ENCODE data around the gene ATXN1. TPM values are rescaled to one million over a fixed set of nuclear protein-coding genes. Genes with fewer than 3 reads are reported as not detected.

Gene ATXN1
- total RNA-seq, 1 experiment from 2014 or later: 25.6 TPM

- intact Hi-C loops (cut with micrococcal nuclease; ENCODE audit: unreplicated experiment): no loop called here
Observed at GRCh38 chr6:16279243-16279642, 482.0 kb downstream of the ATXN1 start.

GRCh38 chr6:16278750-16279149 lies 482.5 kb downstream of the ATXN1 start:
- H3K27ac ChIP-seq (ENCODE audit: low read depth, low read length, poor library complexity, severe bottlenecking): no peak overlapping the region
- intact Hi-C loops (cut with micrococcal nuclease; ENCODE audit: unreplicated experiment): no loop called here
- H3K4me1 ChIP-seq (ENCODE audit: insufficient read depth, low read length, poor library complexity, severe bottlenecking): peaks cover 8% of the 10 kb centered on the region
- H3K4me3 ChIP-seq (ENCODE audit: low read depth, low read length, poor library complexity, severe bottlenecking): no peak overlapping the region
- DNase-seq (ENCODE audit: low spot score): no peak
- BruUV-seq (replicated peaks): no TSS peak
- no peaks in the 10 kb centered on the region for H3K9me3 ChIP-seq (ENCODE audit: low read depth, low read length, poor library complexity, severe bottlenecking)
- ChIA-PET CTCF (interaction anchor here (0.5 kb wide), 1 partner anchor 871 kb away, joined by 3 read pairs; no protein-coding TSS in a partner anchor), POLR2A (ENCODE audit: low non-redundant PET) (interaction anchor here (0.6 kb wide), 1 partner anchor 1927 kb away, joined by 13 read pairs; no protein-coding TSS in a partner anchor)
- H3K27me3 ChIP-seq (replicated peaks; ENCODE audit: insufficient read depth, low read depth, low read length, poor library complexity): no peaks in the 10 kb centered on the region
- no peak for TF ChIP-seq EZH2 (IDR thresholded peaks at IDR 0.05; ENCODE audit: borderline replicate concordance, low read depth, low read length, poor library complexity, severe bottlenecking)
- TF ChIP-seq CTCF (conservative IDR thresholded peaks at IDR 0.05; ENCODE audit: low read depth, low read length): no peak
- H3K36me3 ChIP-seq (ENCODE audit: insufficient read depth, low read length, poor library complexity, severe bottlenecking): no peaks in the 10 kb centered on the region

More at GRCh38 chr6:16279243-16279642, 482.0 kb downstream of the ATXN1 start:
- no peak overlapping the region for H3K4me3 ChIP-seq (ENCODE audit: low read depth, low read length, poor library complexity, severe bottlenecking)
- no TSS peak for BruUV-seq (replicated peaks)
- POLR2A ChIA-PET (ENCODE audit: low non-redundant PET): interaction anchor here (0.6 kb wide), 1 partner anchor 1926 kb away, joined by 13 read pairs; no protein-coding TSS in a partner anchor
- H3K4me1 ChIP-seq (ENCODE audit: insufficient read depth, low read length, poor library complexity, severe bottlenecking): peaks cover 8% of the 10 kb centered on the region
- no peaks in the 10 kb centered on the region for H3K9me3 ChIP-seq (ENCODE audit: low read depth, low read length, poor library complexity, severe bottlenecking)
- H3K27me3 ChIP-seq (replicated peaks; ENCODE audit: insufficient read depth, low read depth, low read length, poor library complexity): no peaks in the 10 kb centered on the region
- no peak for DNase-seq (ENCODE audit: low spot score)
- TF ChIP-seq CTCF (conservative IDR thresholded peaks at IDR 0.05; ENCODE audit: low read depth, low read length) (no peak), EZH2 (IDR thresholded peaks at IDR 0.05; ENCODE audit: borderline replicate concordance, low read depth, low read length, poor library complexity, severe bottlenecking) (no peak)
- H3K27ac ChIP-seq (ENCODE audit: low read depth, low read length, poor library complexity, severe bottlenecking): no peak overlapping the region
- CTCF ChIA-PET: no interaction called here
- H3K36me3 ChIP-seq (ENCODE audit: insufficient read depth, low read length, poor library complexity, severe bottlenecking): no peaks in the 10 kb centered on the region

- CTCF ChIA-PET: interaction anchor here (0.5 to 0.6 kb wide), 2 partner anchors 20 to 872 kb away, joined by 3 read pairs; no protein-coding TSS in a partner anchor
- peaks cover 8% of the 10 kb centered on the region for H3K4me1 ChIP-seq (ENCODE audit: insufficient read depth, low read length, poor library complexity, severe bottlenecking)
- no peak for DNase-seq (ENCODE audit: low spot score)
- no TSS peak for BruUV-seq (replicated peaks)
- no peak for TF ChIP-seq EZH2 (IDR thresholded peaks at IDR 0.05; ENCODE audit: borderline replicate concordance, low read depth, low read length, poor library complexity, severe bottlenecking)
- TF ChIP-seq CTCF (conservative IDR thresholded peaks at IDR 0.05; ENCODE audit: low read depth, low read length): no peak
- no peaks in the 10 kb centered on the region for H3K27me3 ChIP-seq (replicated peaks; ENCODE audit: insufficient read depth, low read depth, low read length, poor library complexity)
- intact Hi-C loops (cut with micrococcal nuclease; ENCODE audit: unreplicated experiment): no loop called here
- no peaks in the 10 kb centered on the region for H3K36me3 ChIP-seq (ENCODE audit: insufficient read depth, low read length, poor library complexity, severe bottlenecking)
- no peak overlapping the region for H3K27ac ChIP-seq (ENCODE audit: low read depth, low read length, poor library complexity, severe bottlenecking)
- H3K9me3 ChIP-seq (ENCODE audit: low read depth, low read length, poor library complexity, severe bottlenecking): no peaks in the 10 kb centered on the region
- no peak overlapping the region for H3K4me3 ChIP-seq (ENCODE audit: low read depth, low read length, poor library complexity, severe bottlenecking)
- POLR2A ChIA-PET (ENCODE audit: low non-redundant PET): interaction anchor here (0.6 kb wide), 1 partner anchor 1927 kb away, joined by 13 read pairs; no protein-coding TSS in a partner anchor
Observed at GRCh38 chr6:16278048-16278724, 483.1 kb downstream of the ATXN1 start.
